Kidney epithelial cell (primary cell): ENCODE results near the gene TCTN3. TPM values are rescaled to one million over a fixed set of nuclear protein-coding genes. Genes with fewer than 3 reads are reported as not detected.
"Not testable (repeated sequence)": the region's sequence is repeated elsewhere in the genome, so short reads cannot be mapped to it uniquely, and the experiment has no call there.

Experiments used
- DNase-seq: peaks from one replicate; pipeline ENCODE4 v3.0.0-alpha.2; 2010; ENCODE audit warnings: low read depth
- H3K27me3 ChIP-seq: 2 replicates; pipeline ENCODE4 v1.6.0; 2011; ENCODE audit warnings: low read length; ENCODE audit not compliant: control insufficient read depth, insufficient read depth
- H3K36me3 ChIP-seq: 2 replicates; pipeline ENCODE4 v1.5.1; 2011; ENCODE audit warnings: low read length; ENCODE audit not compliant: control insufficient read depth, insufficient read depth
- H3K4me3 ChIP-seq: 2 replicates; pipeline ENCODE4 v1.5.1; 2011; ENCODE audit warnings: low read depth, mild to moderate bottlenecking, control low read depth, low read length
- total RNA-seq: library from RNA; depleted of rRNA; stranded (reverse); fragments of >200 nt; gene quantifications from 2 replicates; pipeline ENCODE4 v1.2.3, GENCODE V29; 2015
- TF ChIP-seq, protein P1 (sequence below): IDR thresholded peaks from 2 replicates; pipeline ENCODE4 v1.5.1; 2011; ENCODE audit warnings: mild to moderate bottlenecking, moderate library complexity, low read length, control low read depth, inconsistent platforms; ENCODE audit not compliant: insufficient read depth, poor library complexity, severe bottlenecking

The TCTN3 gene
- total RNA-seq, 1 donor from 2014 or later = 45.0 TPM

DNA sequence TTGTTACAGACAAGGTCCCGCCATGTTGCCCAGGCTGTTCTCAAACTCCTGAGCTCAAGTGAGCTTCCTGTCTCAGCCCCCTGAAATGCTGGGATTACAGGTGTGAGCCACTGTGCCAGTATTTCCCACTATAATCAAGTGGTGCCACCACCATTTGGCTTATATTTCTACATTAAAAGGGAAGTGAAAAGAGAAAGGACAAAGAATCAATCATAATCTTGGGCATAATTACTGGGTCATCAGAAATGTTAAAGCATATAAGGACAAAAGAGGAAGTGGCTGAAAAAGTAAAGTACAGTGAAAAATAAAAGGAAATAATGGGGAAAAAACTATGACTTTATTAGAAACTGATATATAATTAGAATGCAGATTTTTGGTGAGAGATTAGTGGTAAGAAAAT is 36.5 kb upstream of the TCTN3 start:
- no peak for DNase-seq
- H3K4me3 ChIP-seq = no peak overlapping the region
- TF ChIP-seq, protein P1, sequence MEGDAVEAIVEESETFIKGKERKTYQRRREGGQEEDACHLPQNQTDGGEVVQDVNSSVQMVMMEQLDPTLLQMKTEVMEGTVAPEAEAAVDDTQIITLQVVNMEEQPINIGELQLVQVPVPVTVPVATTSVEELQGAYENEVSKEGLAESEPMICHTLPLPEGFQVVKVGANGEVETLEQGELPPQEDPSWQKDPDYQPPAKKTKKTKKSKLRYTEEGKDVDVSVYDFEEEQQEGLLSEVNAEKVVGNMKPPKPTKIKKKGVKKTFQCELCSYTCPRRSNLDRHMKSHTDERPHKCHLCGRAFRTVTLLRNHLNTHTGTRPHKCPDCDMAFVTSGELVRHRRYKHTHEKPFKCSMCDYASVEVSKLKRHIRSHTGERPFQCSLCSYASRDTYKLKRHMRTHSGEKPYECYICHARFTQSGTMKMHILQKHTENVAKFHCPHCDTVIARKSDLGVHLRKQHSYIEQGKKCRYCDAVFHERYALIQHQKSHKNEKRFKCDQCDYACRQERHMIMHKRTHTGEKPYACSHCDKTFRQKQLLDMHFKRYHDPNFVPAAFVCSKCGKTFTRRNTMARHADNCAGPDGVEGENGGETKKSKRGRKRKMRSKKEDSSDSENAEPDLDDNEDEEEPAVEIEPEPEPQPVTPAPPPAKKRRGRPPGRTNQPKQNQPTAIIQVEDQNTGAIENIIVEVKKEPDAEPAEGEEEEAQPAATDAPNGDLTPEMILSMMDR = no peak
- no peaks in the 10 kb centered on the region for H3K36me3 ChIP-seq
- H3K27me3 ChIP-seq = no peaks in the 10 kb centered on the region

DNA sequence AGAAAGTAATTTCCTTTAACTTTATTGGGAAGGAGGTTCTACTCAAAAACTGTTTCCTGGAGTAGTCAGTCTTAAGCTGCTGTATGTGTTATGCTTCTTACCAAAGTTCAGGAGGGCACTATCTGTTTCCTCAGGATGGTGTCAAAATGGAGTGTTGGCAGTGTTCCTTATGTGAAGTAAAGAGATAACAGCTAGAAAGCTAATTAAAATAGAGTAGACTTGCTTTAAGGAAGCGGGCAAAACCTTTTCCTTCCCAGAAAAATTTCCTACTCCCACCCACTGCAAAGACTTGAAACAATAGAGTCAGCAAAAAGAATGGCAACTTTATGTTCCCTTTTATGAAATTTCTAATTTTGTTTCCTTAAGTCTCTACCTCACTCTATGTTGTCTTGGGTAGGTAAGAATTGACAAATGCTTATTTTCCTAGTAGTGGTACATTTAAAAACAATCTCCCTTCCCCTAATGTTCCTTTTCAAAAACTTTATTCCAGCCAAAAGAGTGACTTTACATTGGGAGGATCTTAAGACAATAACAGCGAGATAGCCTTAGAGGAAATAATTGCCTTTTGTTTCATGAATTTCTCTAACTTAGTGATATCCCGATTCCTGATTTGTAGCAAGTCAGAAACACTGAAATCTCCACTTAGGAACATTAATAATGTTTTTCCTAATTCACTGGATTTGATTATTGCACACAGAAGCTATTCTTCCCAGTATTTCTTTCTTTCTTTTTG is 35.8 kb upstream of the TCTN3 start:
- Histone ChIP-seq H3K36me3 (no peaks in the 10 kb centered on the region), H3K4me3 (no peak overlapping the region), H3K27me3 (no peaks in the 10 kb centered on the region)
- TF ChIP-seq, protein P1 = no peak
- DNase-seq = no peak

DNA sequence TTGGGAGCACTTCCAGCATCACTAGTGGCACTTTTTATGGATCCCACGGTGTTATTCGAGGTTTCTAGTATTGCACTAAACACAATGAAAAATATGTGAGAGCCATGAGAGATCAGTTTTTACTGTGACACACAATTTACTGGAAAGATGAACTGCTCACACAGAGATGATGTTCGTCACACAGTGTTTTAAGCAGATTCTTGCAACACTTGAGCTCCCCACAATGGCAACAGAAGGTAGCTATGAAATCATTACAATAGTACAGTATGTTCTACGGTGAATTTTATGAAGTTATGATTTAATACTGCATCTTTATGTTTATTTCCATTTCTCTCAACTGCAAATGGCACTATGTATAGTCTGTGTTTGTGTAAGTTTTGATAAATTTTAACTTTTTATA is 34.8 kb upstream of the TCTN3 start:
- no peak for DNase-seq
- Histone ChIP-seq H3K4me3 (no peak overlapping the region), H3K36me3 (no peaks in the 10 kb centered on the region), H3K27me3 (no peaks in the 10 kb centered on the region)
- TF ChIP-seq, protein P1 = no peak

DNA sequence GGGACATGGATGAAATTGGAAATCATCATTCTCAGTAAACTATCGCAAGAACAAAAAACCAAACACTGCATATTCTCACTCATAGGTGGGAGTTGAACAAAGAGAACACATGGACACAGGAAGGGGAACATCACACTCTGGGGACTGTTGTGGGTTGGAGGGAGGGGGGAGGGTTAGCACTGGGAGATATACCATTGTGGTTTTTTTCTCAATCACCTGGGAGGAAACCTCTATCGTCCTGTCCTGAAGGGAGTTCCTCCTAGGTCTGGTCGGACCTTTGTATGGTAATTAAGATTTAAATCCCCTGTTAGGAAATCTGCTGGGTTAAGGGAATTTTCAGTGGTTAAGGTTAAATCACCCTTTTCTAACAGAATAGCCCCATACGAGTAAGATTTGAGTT is 28.8 kb upstream of the TCTN3 start:
- not testable (repeated sequence) for H3K4me3 ChIP-seq, DNase-seq, H3K27me3 ChIP-seq, H3K36me3 ChIP-seq

DNA sequence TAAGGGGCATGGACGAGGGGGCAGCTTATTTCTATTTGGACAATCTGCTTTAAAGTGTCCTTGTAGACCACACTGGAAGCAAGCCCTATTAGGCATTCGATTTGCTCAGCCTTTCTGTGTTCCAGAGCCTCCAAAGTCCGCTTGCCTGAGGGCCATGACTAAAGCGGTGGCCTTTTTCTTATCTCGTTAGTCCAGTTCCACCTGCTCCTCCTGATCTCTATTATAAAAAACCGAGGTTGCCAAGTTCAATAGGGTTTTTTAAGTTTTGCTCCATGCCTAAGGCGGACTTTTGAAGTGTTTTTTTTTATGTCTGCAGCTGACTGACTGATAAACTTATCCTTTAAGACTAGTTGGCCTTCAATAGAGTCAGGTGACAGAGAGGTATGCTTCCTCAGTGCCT is 27.0 kb upstream of the TCTN3 start:
- H3K27me3 ChIP-seq, DNase-seq, H3K4me3 ChIP-seq, H3K36me3 ChIP-seq: not testable (repeated sequence)

DNA sequence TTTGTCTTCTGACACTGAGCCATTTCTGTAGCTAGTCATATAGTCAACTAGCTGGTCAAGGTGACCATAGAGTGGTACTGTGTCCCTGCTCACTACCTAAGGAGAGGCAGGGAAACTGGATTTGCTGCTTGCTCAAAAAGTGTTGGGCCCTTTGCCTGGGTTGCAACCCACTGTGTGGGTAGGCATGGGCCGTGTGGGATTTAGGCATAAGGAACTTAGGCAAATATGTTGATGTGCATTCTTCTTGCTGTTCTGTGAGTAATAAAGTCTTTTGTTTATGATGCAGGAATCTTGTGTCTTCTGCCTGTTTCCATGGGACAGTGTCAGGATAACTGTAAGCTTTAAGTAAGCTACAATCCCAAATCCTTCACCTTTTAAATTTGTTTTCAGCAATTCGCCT is 23.1 kb upstream of the TCTN3 start:
- no peaks in the 10 kb centered on the region for H3K36me3 ChIP-seq
- TF ChIP-seq, protein P1 = no peak
- no peak overlapping the region for H3K4me3 ChIP-seq
- no peak for DNase-seq
- no peaks in the 10 kb centered on the region for H3K27me3 ChIP-seq

DNA sequence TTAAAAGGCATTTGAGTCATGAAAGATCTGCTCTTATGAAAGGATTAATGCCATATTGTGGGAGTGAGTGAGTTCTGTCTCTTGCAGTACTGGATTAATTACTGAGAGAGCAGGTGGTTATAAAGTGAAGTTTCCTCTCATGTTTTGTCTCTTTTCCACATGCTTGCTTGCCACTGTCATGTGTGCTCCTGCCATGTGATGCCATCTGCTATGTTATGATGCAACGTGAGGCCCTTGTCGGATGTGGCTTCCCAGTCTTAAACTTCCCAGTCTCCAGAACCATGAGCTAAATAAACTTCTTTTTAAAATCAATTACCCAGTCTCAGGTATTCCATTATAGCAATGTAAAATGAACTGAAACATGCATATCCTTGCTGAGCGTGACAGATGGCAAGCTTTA is 22.7 kb upstream of the TCTN3 start:
- Histone ChIP-seq H3K27me3 (no peaks in the 10 kb centered on the region), H3K36me3 (no peaks in the 10 kb centered on the region), H3K4me3 (no peak overlapping the region)
- TF ChIP-seq, protein P1 = no peak
- no peak for DNase-seq
